Lung (tissue), 12 donors: ENCODE measurements around the gene XRCC1. TPM values are rescaled to one million over a fixed set of nuclear protein-coding genes. Genes with fewer than 3 reads are reported as not detected.
A peak's percentile ranks its signal among the peaks of the same experiment; 100 is the strongest.

Experiments used
- ATAC-seq: fragments of 200-7000 bp; cut with Tn5 transposase; one replicate; pipeline ENCODE4 v1.9.1; 2020; ENCODE audit warnings: moderate number of reproducible peaks; ENCODE audit not compliant: insufficient read depth, low FRiP score
- DNase-seq, 3 donors: peaks; one replicate each; pipeline ENCODE4 v3.0.0-alpha.2; 2013 to 2017
- H3K27ac ChIP-seq, 2 donors: one replicate each; pipeline ENCODE4 v1.5.1; 2013; ENCODE audit warnings: mild to moderate bottlenecking in 2 of 2, moderate library complexity in 2 of 2, control low read depth in 1 of 2, inconsistent platforms in 1 of 2, low read depth in 1 of 2, low read length in 1 of 2
- H3K27me3 ChIP-seq, 3 donors: one replicate each; pipeline ENCODE4 v1.5.1; 2013; ENCODE audit warnings: low read length in 2 of 3; ENCODE audit not compliant: control insufficient read depth in 3 of 3, insufficient read depth in 3 of 3
- H3K36me3 ChIP-seq, 4 donors: one replicate each; pipeline ENCODE4 v1.5.1; 2013; ENCODE audit warnings: low read length in 4 of 4, mild to moderate bottlenecking in 1 of 4, moderate library complexity in 1 of 4; ENCODE audit not compliant: control insufficient read depth in 4 of 4, insufficient read depth in 4 of 4
- H3K4me1 ChIP-seq, 5 donors: one replicate each; pipeline ENCODE4 v1.5.1; 2013; ENCODE audit warnings: low read length in 5 of 5, mild to moderate bottlenecking in 2 of 5, moderate library complexity in 1 of 5; ENCODE audit not compliant: control insufficient read depth in 5 of 5, insufficient read depth in 5 of 5
- H3K4me3 ChIP-seq: one replicate; pipeline ENCODE4 v1.5.1; 2013; ENCODE audit warnings: mild to moderate bottlenecking, control low read depth, moderate library complexity
- H3K9ac ChIP-seq, 2 donors: one replicate each; pipeline ENCODE4 v1.5.1; 2013; ENCODE audit warnings: low read length in 2 of 2, control low read depth in 1 of 2; ENCODE audit not compliant: insufficient read depth in 1 of 2
- H3K9me3 ChIP-seq, 4 donors: one replicate each; pipeline ENCODE4 v1.5.1; 2013; ENCODE audit warnings: low read length in 3 of 4, mild to moderate bottlenecking in 1 of 4, moderate library complexity in 1 of 4; ENCODE audit not compliant: control insufficient read depth in 4 of 4, insufficient read depth in 3 of 4
- CTCF ChIP-seq: IDR thresholded peaks from 2 replicates; pipeline ENCODE4 v1.5.1; 2012; ENCODE audit warnings: mild to moderate bottlenecking; ENCODE audit errors: control extremely low read depth, extremely low read depth
- whole genome bisulfite sequencing, 2 donors: extraction: QIAGEN DNeasy Blood & Tissue Kit; methylation state at CpG; one replicate each; pipeline ENCODE4 v1.1.7; 2013; 5-methylcytosine and 5-hydroxymethylcytosine counted together
- polyA plus RNA-seq, 2 donors: library from polyadenylated mRNA; stranded (reverse); fragments of 200-250 nt; gene quantifications; one replicate each; pipeline ENCODE4 v1.2.1, GENCODE V29; 2013
- total RNA-seq, 2 donors: library from RNA; depleted of rRNA in 1 of 2; stranded (reverse); fragments of >200 nt in 1 of 2; gene quantifications; one replicate each; pipeline ENCODE4 v1.2.1, GENCODE V29; 2014 to 2021
- donor health status: control.
- donor health status: control.
- donor health status: Bipolar disorder and iron deficiency.
- donor health status: healthy.
- donor health status: DM: yes; HTN: yes; CAD: no.

XRCC1 gene
- total and polyA plus RNA-seq, 4 donors, result 15.4 to 32.2 (median 24.5) TPM

GRCh38 chr19:43622956-43623355 is 47.6 kb upstream of the XRCC1 start:
- H3K27ac ChIP-seq, result no peak overlapping the region
- DNase-seq, result no peak
- no peaks in the 10 kb centered on the region for H3K36me3 ChIP-seq
- H3K4me1 ChIP-seq, result peaks cover 0 to 15% (median 6%) of the 10 kb centered on the region in 5 donors
- no peak overlapping the region for H3K4me3 ChIP-seq
- no peak for ATAC-seq
- WGBS, 2 donors, result 94 to 100% methylated on average over 1 of the region's 1 CpG
- peaks cover 0 to 1% (median 0%) of the 10 kb centered on the region in 4 donors for H3K9me3 ChIP-seq
- H3K9ac ChIP-seq, result no peak overlapping the region
- H3K27me3 ChIP-seq, result no peaks in the 10 kb centered on the region
- no peak for TF ChIP-seq CTCF

- no peak for TF ChIP-seq CTCF
- no peak overlapping the region for H3K9ac ChIP-seq
- ATAC-seq (no peak), DNase-seq (no peak)
- no peaks in the 10 kb centered on the region for H3K36me3 ChIP-seq
- WGBS, 2 donors, result 76 to 90% methylated on average over 4 of the region's 4 CpGs
- H3K27me3 ChIP-seq, result no peaks in the 10 kb centered on the region
- peaks cover 0 to 1% (median 0%) of the 10 kb centered on the region in 4 donors for H3K9me3 ChIP-seq
- no peak overlapping the region for H3K4me3 ChIP-seq
- no peak overlapping the region for H3K27ac ChIP-seq
- peaks cover 0 to 15% (median 6%) of the 10 kb centered on the region in 5 donors for H3K4me1 ChIP-seq
Measured at GRCh38 chr19:43622070-43622469, 46.7 kb upstream of the XRCC1 start.

GRCh38 chr19:43620061-43621001 is 45.0 kb upstream of the XRCC1 start:
- H3K36me3 ChIP-seq, result no peaks in the 10 kb centered on the region
- H3K4me1 ChIP-seq, result peaks cover 0 to 15% (median 2%) of the 10 kb centered on the region in 5 donors
- peak overlapping the region; percentile 67 to 72 for H3K9ac ChIP-seq
- peak in 1 of 3 donors; percentile 38 for DNase-seq
- no peak for TF ChIP-seq CTCF
- 45 to 51% methylated on average over 23 of the region's 23 CpGs for WGBS, 2 donors
- H3K4me3 ChIP-seq, result peak overlapping the region; percentile 87
- H3K27ac ChIP-seq, result peak overlapping the region; percentile 97 to 99
- H3K9me3 ChIP-seq, result peaks cover 0 to 1% (median 0%) of the 10 kb centered on the region in 4 donors
- ATAC-seq, result no peak
- H3K27me3 ChIP-seq, result no peaks in the 10 kb centered on the region
